HCT116 (cell line): ENCODE results near the gene NDUFAF7.

Source experiments
- CEBPB ChIP-seq: IDR thresholded peaks from 2 replicates; pipeline ENCODE4 v1.6.1; 2012; ENCODE audit warnings: low read depth
- EZH2 ChIP-seq: fragments of 200-600 bp; sonication (generic); IDR thresholded peaks from 2 replicates; pipeline ENCODE4 v1.6.1; 2017; ENCODE audit warnings: antibody characterized with exemption, mixed run types
- EZH2phosphoT487 ChIP-seq: fragments of 200-600 bp; IDR thresholded peaks from 2 replicates; pipeline ENCODE4 v1.6.1; 2018; ENCODE audit warnings: antibody characterized with exemption, borderline replicate concordance
- JUND ChIP-seq: IDR thresholded peaks from 2 replicates; pipeline ENCODE4 v1.6.1; 2012
- POLR2A ChIP-seq: IDR thresholded peaks from 2 replicates; pipeline ENCODE4 v1.7.0; 2011; ENCODE audit warnings: borderline replicate concordance; ENCODE audit not compliant: insufficient read depth, insufficient read length; ENCODE audit errors: extremely low read depth
- POLR2AphosphoS5 ChIP-seq: IDR thresholded peaks from 2 replicates; pipeline ENCODE4 v1.6.1; 2011; ENCODE audit warnings: mild to moderate bottlenecking, low read depth, low read length, moderate library complexity
- SIN3A ChIP-seq: IDR thresholded peaks from 2 replicates; pipeline ENCODE4 v1.6.1; 2012; ENCODE audit warnings: low read depth
- SRF ChIP-seq: IDR thresholded peaks from 2 replicates; pipeline ENCODE4 v1.6.1; 2012; ENCODE audit warnings: low read depth
- YY1 ChIP-seq: IDR thresholded peaks from 2 replicates; pipeline ENCODE4 v1.6.1; 2011; ENCODE audit warnings: low read length, low read depth, moderate library complexity, mild to moderate bottlenecking; ENCODE audit not compliant: insufficient replicate concordance; ENCODE audit errors: extremely low read depth
- TF ChIP-seq, protein P1 (sequence below), 3 experiments: fragments of 200-600 bp in 1 of 3; sonication (generic) in 1 of 3; IDR thresholded peaks in 2 of 3; conservative IDR thresholded peaks in 1 of 3; 2 replicates each; pipeline ENCODE4 v1.5.1; 2012 to 2017; ENCODE audit warnings: low read depth in 2 of 3, low read length in 2 of 3, antibody characterized with exemption in 1 of 3, borderline replicate concordance in 1 of 3, control low read depth in 1 of 3, mild to moderate bottlenecking in 1 of 3, mixed read lengths in 1 of 3, mixed run types in 1 of 3, moderate library complexity in 1 of 3; ENCODE audit not compliant: insufficient read depth in 1 of 3

- TF ChIP-seq, protein P1, sequence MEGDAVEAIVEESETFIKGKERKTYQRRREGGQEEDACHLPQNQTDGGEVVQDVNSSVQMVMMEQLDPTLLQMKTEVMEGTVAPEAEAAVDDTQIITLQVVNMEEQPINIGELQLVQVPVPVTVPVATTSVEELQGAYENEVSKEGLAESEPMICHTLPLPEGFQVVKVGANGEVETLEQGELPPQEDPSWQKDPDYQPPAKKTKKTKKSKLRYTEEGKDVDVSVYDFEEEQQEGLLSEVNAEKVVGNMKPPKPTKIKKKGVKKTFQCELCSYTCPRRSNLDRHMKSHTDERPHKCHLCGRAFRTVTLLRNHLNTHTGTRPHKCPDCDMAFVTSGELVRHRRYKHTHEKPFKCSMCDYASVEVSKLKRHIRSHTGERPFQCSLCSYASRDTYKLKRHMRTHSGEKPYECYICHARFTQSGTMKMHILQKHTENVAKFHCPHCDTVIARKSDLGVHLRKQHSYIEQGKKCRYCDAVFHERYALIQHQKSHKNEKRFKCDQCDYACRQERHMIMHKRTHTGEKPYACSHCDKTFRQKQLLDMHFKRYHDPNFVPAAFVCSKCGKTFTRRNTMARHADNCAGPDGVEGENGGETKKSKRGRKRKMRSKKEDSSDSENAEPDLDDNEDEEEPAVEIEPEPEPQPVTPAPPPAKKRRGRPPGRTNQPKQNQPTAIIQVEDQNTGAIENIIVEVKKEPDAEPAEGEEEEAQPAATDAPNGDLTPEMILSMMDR (IDR thresholded peaks at IDR 0.05 in 2 of 3, conservative IDR thresholded peaks at IDR 0.05 in 1 of 3; ENCODE audit: borderline replicate concordance in 1 of 3, insufficient read depth in 1 of 3, low read depth in 2 of 3, low read length in 2 of 3): no peak
- TF ChIP-seq POLR2A: no peak
- no peak for TF ChIP-seq EZH2phosphoT487
- TF ChIP-seq JUND: no peak
- no peak for TF ChIP-seq YY1
- no peak for TF ChIP-seq SRF
- no peak for TF ChIP-seq SIN3A
- no peak for TF ChIP-seq CEBPB
- no peak for TF ChIP-seq EZH2
- TF ChIP-seq POLR2AphosphoS5: no peak
Observed at GRCh38 chr2:37283207-37283606, 51.7 kb downstream of the NDUFAF7 start.
